Measurements from ENCODE around the gene PODXL2.
"Not testable (repeated sequence)": the region's sequence is repeated elsewhere in the genome, so short reads cannot be mapped to it uniquely, and the experiment has no call there.

The PODXL2 gene

GRCh38 chr3:127675651-127676391 is 46.8 kb downstream of the PODXL2 start:
- DNase-seq: no peak

- no peak for DNase-seq
Measured at GRCh38 chr3:127676456-127676855, 47.5 kb downstream of the PODXL2 start.

GRCh38 chr3:127676921-127677351 is 48.0 kb downstream of the PODXL2 start:
- DNase-seq: no peak

- no peak for DNase-seq
Measured at GRCh38 chr3:127677541-127678314, 48.7 kb downstream of the PODXL2 start.

DNA sequence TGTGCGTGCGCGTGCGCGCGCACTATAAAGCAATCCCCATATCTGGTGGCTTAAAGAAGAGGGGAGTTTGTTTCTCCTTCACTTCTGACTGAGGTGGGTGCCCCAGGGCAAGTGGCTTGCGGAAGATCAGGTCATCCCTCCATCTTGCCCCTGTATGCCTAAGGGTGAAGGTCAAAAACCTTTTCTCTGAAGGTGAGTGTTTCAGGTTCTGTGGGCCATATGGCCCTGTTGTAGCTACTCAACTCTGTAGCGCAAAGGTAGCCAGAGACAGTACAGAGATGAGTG is 49.3 kb downstream of the PODXL2 start:
- no peak for DNase-seq

DNA sequence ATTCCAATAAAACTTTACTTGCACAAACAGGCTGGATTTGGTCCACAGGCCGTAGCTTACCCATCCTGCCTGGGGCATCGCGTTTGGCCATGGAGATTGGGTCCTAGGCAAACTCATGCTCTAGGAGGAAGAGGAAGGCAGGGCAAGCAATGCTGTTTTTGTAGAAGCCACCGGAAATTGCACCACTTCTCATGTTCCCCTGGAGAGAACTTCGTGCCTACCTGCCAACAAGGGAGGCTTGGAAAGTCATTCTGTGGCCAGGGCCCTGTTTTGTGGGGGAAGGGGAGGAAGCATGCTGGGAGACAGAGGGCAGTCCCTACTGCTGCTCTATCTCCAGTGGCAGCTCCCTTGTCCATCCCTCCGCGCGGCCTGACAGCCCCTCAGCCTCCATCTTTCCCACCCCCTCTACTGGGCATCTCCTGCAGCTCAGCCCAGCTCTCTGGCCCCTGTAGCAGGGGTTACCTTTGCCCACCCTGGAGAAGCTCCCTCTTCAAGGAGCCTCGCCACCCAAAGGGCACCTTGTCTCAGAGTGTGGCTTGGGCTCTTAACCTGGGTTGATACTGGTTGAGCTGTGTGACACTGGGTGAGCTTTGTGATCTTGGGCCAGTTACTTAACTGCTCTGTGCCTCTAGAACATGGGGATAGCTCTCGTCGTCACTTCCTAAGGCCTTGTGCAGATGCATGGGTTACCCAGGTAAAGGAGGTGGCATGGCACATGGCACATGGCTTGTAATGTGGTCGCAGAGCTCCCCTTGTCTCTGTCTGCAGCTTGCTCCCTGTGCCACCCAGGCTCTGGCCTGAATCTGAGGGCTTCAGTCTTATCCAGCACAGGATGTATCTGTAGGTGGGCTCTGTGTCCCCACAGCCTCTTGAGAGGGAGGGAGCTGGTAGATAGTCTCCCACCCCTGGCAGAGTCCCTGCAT is 49.9 kb downstream of the PODXL2 start:
- no peak for DNase-seq

- no peak for DNase-seq
Measured at GRCh38 chr3:127679534-127680145, 50.7 kb downstream of the PODXL2 start.

- DNase-seq: no peak
Measured at GRCh38 chr3:127680146-127680661, 51.2 kb downstream of the PODXL2 start.

DNA sequence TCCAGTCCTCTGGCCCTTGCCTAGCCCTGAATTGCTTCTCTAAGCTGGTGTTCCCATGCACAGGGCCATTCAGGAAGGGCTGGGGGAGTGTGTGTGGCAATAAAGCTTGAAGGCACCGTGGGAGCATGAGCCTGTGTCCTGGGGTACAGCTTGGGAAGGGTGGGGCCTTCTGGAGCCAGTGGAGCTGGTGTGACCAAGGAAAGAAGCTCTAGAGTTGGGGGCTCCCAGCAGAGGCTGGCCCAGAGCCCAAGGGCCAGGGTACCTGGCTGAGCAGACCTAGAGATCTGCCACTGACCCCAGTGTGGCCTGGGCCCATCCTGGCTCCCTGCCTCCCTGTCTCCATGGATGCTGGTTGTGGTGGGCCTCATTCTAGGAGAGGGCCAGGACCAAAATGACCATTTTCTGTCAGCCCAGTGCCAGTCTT is 51.8 kb downstream of the PODXL2 start:
- DNase-seq: no peak

DNA sequence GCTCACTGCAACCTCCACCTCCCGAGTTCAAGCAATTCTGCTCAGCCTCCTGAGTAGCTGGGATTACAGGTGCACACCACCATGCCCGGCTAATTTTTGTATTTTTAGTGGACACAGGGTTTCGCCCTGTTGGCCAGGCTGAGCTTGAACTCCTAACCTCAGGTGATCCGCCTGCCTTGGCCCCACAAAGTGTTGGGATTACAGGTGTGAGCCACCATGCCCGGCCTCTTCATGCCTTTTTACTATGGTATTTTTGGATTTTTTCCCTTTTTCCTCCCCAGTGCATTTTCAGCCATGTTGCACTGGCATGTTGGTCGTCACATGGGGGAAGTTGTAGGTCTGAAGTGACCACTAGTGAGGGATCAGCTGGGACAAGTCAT is 53.2 kb downstream of the PODXL2 start:
- DNase-seq: not testable (repeated sequence)

GRCh38 chr3:127682561-127682960 is 53.6 kb downstream of the PODXL2 start:
- DNase-seq: no peak

GRCh38 chr3:127684871-127685707 is 56.1 kb downstream of the PODXL2 start:
- DNase-seq: no peak

- DNase-seq: no peak
Measured at GRCh38 chr3:127685708-127686511, 56.9 kb downstream of the PODXL2 start.

GRCh38 chr3:127686512-127686894 is 57.5 kb downstream of the PODXL2 start:
- no peak for DNase-seq

- no peak for DNase-seq
Measured at GRCh38 chr3:127687228-127687737, 58.3 kb downstream of the PODXL2 start.

GRCh38 chr3:127688022-127688415 is 59.0 kb downstream of the PODXL2 start:
- no peak for DNase-seq

- no peak for DNase-seq
Measured at GRCh38 chr3:127688416-127689265, 59.7 kb downstream of the PODXL2 start.

GRCh38 chr3:127689266-127689860 is 60.4 kb downstream of the PODXL2 start:
- no peak for DNase-seq

GRCh38 chr3:127690106-127690505 is 61.1 kb downstream of the PODXL2 start:
- DNase-seq: no peak

All from central memory CD4-positive, alpha-beta T cell (primary cell).